Peyer's patch (tissue), 4 donors: Measurements from ENCODE around the gene CIAO2B.

Experiments used
- CTCF ChIP-seq, 6 experiments: fragments of 450-650 bp in 4 of 6; fragments of 200-600 bp in 2 of 6; sonication (generic) in 1 of 6; IDR thresholded peaks; one replicate each; pipeline ENCODE4 v1.5.1; 2017 to 2019; ENCODE audit warnings: antibody characterized with exemption in 6 of 6, mild to moderate bottlenecking in 3 of 6, moderate library complexity in 1 of 6
- POLR2A ChIP-seq, 2 donors: fragments of 450-650 bp; IDR thresholded peaks; one replicate each; pipeline ENCODE4 v1.5.1; 2017; ENCODE audit warnings: antibody characterized with exemption in 2 of 2, mild to moderate bottlenecking in 2 of 2, moderate library complexity in 2 of 2

- TF ChIP-seq CTCF (IDR thresholded peaks at IDR 0.05) (no peak), POLR2A (IDR thresholded peaks at IDR 0.05) (no peak)
Measured at GRCh38 chr16:66882702-66883101, 51.5 kb downstream of the CIAO2B start.
